Breast epithelium (tissue), 4 donors: ENCODE results near the gene METTL25. TPM values are rescaled to one million over a fixed set of nuclear protein-coding genes. Genes with fewer than 3 reads are reported as not detected.

ENCODE experiments used
- DNase-seq, 2 donors: peaks; one replicate each; pipeline ENCODE4 v3.0.0-alpha.2; 2019; ENCODE audit warnings: low spot score in 2 of 2
- H3K27ac ChIP-seq, 2 donors: fragments of 200-600 bp; sonication (generic) in 1 of 2; one replicate each; pipeline ENCODE4 v1.5.1; 2016 to 2019; ENCODE audit warnings: mild to moderate bottlenecking in 1 of 2
- H3K27me3 ChIP-seq, 2 donors: fragments of 200-600 bp; sonication (generic) in 1 of 2; one replicate each; pipeline versions ENCODE4 v1.5.1 to v1.6.0; 2017 to 2019; ENCODE audit warnings: control low read depth in 1 of 2, mild to moderate bottlenecking in 1 of 2
- H3K36me3 ChIP-seq: fragments of 200-600 bp; one replicate; pipeline ENCODE4 v1.5.1; 2019
- H3K4me1 ChIP-seq, 2 donors: fragments of 200-600 bp; sonication (generic); one replicate each; pipeline ENCODE4 v1.5.1; 2016 to 2019; ENCODE audit warnings: control low read depth in 1 of 2
- H3K4me3 ChIP-seq, 3 donors: fragments of 200-600 bp; sonication (generic); 1 replicate in 2 of 3; 2 replicates in 1 of 3; pipeline ENCODE4 v1.5.1; 2016 to 2019; ENCODE audit warnings: mild to moderate bottlenecking in 3 of 3, moderate library complexity in 2 of 3
- H3K9me3 ChIP-seq, 2 donors: fragments of 200-600 bp; sonication (generic) in 1 of 2; one replicate each; pipeline ENCODE4 v1.5.1; 2016 to 2019; ENCODE audit warnings: control low read depth in 1 of 2
- POLR2A ChIP-seq: fragments of 450-650 bp; IDR thresholded peaks from one replicate; pipeline ENCODE4 v1.6.1; 2016; ENCODE audit warnings: antibody characterized with exemption, mild to moderate bottlenecking, moderate library complexity
- POLR2AphosphoS5 ChIP-seq, 3 donors: sonication (generic); formaldehyde crosslinking; IDR thresholded peaks; one replicate each; pipeline ENCODE4 v1.6.1; 2017; ENCODE audit warnings: antibody characterized with exemption in 3 of 3
- intact Hi-C: fragments of 100-400 bp; cut with DNase I; formaldehyde crosslinking; loops from one replicate; pipeline ENCODE4 v1.15.1; 2023; ENCODE audit warnings: low total_unique reads
- total RNA-seq, 3 donors: library from RNA; depleted of rRNA; stranded (reverse); fragments of >200 nt; gene quantifications; one replicate each; pipeline ENCODE4 v1.1.0, GENCODE V29; 2016
- TF ChIP-seq, protein P1 (sequence below), 3 donors: fragments of 450-650 bp; IDR thresholded peaks; one replicate each; pipeline ENCODE4 v1.5.1; 2016 to 2017; ENCODE audit warnings: antibody characterized with exemption in 3 of 3, mild to moderate bottlenecking in 3 of 3, moderate library complexity in 3 of 3

The METTL25 gene
- total RNA-seq, 3 donors from 2014 or later = 10.4 to 38.9 (median 25.9) TPM

DNA sequence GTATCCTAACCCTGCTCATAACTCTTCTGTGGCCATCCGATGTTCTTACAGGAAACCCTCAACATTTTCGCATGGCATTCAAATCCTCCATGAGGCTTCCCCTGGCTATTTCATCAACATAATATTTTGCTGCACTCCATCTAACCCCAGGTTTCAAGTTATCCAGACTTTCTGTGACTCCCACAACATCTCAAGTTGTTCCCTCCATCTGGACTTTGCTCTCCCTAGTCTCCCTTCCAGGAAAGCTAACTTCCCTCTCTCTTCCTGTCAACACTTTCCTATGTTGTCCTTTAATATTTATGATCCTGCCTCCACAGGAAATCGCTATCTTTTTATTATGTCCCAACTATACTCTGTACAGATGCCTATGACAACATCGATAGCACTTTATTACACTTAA lies 146.1 kb downstream of the METTL25 start:
- H3K27me3 ChIP-seq = no peaks in the 10 kb centered on the region
- TF ChIP-seq, protein P1, sequence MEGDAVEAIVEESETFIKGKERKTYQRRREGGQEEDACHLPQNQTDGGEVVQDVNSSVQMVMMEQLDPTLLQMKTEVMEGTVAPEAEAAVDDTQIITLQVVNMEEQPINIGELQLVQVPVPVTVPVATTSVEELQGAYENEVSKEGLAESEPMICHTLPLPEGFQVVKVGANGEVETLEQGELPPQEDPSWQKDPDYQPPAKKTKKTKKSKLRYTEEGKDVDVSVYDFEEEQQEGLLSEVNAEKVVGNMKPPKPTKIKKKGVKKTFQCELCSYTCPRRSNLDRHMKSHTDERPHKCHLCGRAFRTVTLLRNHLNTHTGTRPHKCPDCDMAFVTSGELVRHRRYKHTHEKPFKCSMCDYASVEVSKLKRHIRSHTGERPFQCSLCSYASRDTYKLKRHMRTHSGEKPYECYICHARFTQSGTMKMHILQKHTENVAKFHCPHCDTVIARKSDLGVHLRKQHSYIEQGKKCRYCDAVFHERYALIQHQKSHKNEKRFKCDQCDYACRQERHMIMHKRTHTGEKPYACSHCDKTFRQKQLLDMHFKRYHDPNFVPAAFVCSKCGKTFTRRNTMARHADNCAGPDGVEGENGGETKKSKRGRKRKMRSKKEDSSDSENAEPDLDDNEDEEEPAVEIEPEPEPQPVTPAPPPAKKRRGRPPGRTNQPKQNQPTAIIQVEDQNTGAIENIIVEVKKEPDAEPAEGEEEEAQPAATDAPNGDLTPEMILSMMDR (IDR thresholded peaks at IDR 0.05) = no peak
- TF ChIP-seq POLR2AphosphoS5 (IDR thresholded peaks at IDR 0.05) (no peak), POLR2A (no peak)
- H3K4me1 ChIP-seq = no peaks in the 10 kb centered on the region
- no peaks in the 10 kb centered on the region for H3K9me3 ChIP-seq
- intact Hi-C loops = no loop called here
- H3K4me3 ChIP-seq = no peak overlapping the region
- H3K27ac ChIP-seq = no peak overlapping the region
- no peak for DNase-seq
- H3K36me3 ChIP-seq = no peaks in the 10 kb centered on the region

DNA sequence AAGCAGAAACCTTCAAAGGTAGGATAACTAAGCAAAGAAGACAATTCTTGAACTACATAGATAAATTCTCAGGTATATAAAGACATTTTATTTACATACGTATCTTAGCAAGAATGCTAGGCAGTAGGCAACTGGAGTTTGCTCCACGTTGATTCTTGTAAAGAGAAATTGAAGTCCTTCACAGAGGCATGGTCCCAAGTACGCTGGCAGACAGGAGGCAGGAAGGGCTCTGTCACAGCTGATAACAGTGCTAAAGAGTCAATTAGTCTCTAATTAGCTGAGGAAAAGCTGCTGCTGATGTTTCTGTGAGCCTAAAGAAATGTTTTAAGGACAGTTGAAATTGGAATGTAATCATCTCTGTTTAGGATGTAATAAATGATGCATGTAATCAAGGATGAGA lies 146.8 kb downstream of the METTL25 start:
- Histone ChIP-seq H3K27ac (no peak overlapping the region), H3K4me3 (no peak overlapping the region), H3K9me3 (no peaks in the 10 kb centered on the region), H3K4me1 (no peaks in the 10 kb centered on the region), H3K27me3 (no peaks in the 10 kb centered on the region), H3K36me3 (no peaks in the 10 kb centered on the region)
- TF ChIP-seq, protein P1 (IDR thresholded peaks at IDR 0.05) = no peak
- no peak for DNase-seq
- intact Hi-C loops = no loop called here

DNA sequence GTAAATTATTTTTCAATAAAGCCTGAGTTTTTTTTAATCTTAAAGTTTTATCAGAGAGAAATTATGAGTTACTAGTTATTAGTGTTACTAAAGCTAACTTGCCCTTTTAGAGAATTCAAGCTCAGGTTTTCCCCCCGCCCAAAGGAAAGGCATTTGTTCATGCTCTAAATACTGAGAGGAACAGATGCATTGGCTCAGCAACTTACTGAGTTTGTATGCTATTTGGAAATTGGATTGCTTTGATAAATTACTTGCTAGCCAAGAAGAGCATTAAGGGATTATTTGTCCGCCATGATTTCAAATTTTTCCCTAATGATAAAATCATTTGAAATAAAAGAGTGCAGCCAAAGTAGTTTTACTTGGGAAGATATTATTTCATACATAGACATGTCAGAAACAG lies 149.4 kb downstream of the METTL25 start:
- no peak for DNase-seq
- Histone ChIP-seq H3K27me3 (no peaks in the 10 kb centered on the region), H3K27ac (no peak overlapping the region), H3K9me3 (no peaks in the 10 kb centered on the region), H3K4me3 (no peak overlapping the region), H3K36me3 (no peaks in the 10 kb centered on the region), H3K4me1 (no peaks in the 10 kb centered on the region)
- TF ChIP-seq POLR2AphosphoS5 (IDR thresholded peaks at IDR 0.05) (no peak), POLR2A (no peak)
- TF ChIP-seq, protein P1 (IDR thresholded peaks at IDR 0.05) = no peak
- intact Hi-C loops = no loop called here

DNA sequence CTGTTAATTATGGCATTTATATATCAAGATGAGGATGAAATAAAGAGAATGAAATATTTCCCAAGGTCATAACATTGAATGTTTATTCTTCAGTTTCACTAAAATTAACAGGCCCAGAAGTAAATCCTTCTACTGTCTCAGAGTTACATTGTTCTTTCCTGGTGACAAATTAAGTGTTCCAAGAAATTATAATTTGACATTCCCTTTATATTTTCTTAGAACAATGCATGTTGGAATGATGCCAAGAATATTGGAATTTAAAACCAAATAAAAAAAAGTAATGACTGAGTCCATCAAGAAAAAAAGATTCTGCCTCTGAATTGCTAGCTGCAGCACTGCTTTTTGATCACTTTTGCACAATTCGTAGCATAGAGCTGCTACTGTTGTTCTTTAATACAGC lies 152.1 kb downstream of the METTL25 start:
- Histone ChIP-seq H3K4me3 (no peak overlapping the region), H3K27ac (no peak overlapping the region), H3K9me3 (no peaks in the 10 kb centered on the region), H3K27me3 (no peaks in the 10 kb centered on the region), H3K4me1 (no peaks in the 10 kb centered on the region), H3K36me3 (no peaks in the 10 kb centered on the region)
- no peak for DNase-seq
- intact Hi-C loops = no loop called here
- TF ChIP-seq, protein P1 (IDR thresholded peaks at IDR 0.05) = no peak
- TF ChIP-seq POLR2AphosphoS5 (IDR thresholded peaks at IDR 0.05) = no peak
- no peak for TF ChIP-seq POLR2A

DNA sequence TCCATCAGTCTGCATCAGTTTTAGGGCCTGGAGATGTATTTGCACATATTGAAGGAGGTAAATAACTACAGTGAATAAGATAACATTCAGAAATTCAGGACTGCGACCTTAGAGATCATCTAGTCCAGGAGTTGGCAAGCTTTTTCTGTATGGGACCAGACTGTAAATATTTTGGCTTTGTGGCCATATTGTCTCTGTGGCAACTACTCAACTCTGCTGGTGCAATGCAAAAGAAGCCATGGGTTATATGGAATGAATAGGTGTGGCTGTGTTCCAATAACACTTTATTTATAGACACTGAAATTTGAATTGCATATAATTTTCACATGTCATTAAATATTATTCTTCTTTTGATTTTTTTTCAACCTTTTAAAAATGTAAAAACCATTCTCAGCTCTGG lies 156.6 kb downstream of the METTL25 start:
- H3K4me3 ChIP-seq = no peak overlapping the region
- H3K9me3 ChIP-seq = no peaks in the 10 kb centered on the region
- DNase-seq = no peak
- intact Hi-C loops = no loop called here
- TF ChIP-seq POLR2AphosphoS5 (IDR thresholded peaks at IDR 0.05) (no peak), POLR2A (no peak)
- TF ChIP-seq, protein P1 (IDR thresholded peaks at IDR 0.05) = no peak
- H3K27ac ChIP-seq = no peak overlapping the region
- no peaks in the 10 kb centered on the region for H3K36me3 ChIP-seq
- no peaks in the 10 kb centered on the region for H3K27me3 ChIP-seq
- no peaks in the 10 kb centered on the region for H3K4me1 ChIP-seq
